OCI-LY1 (cell line): Measurements from ENCODE around the gene MARCHF10.

Experiments used
- H2AFZ ChIP-seq: fragments of 200-600 bp; sonication (generic), shearing (Covaris generic); 2 replicates; pipeline ENCODE4 v1.6.0; 2014; ENCODE audit warnings: antibody characterized with exemption, mild to moderate bottlenecking, low read length
- H3F3A ChIP-seq: fragments of 200-600 bp; sonication (generic), shearing (Covaris generic); 2 replicates; pipeline ENCODE4 v1.6.0; 2014; ENCODE audit warnings: mild to moderate bottlenecking, antibody characterized with exemption, low read length, moderate library complexity; ENCODE audit not compliant: insufficient read depth
- H3K27ac ChIP-seq: fragments of 200-600 bp; sonication (generic); 2 replicates; pipeline ENCODE4 v1.5.1; 2014; ENCODE audit warnings: low read length, mixed run types, mild to moderate bottlenecking, low read depth; ENCODE audit not compliant: poor library complexity, severe bottlenecking
- H3K27me3 ChIP-seq: fragments of 200-600 bp; sonication (generic); 2 replicates; pipeline ENCODE4 v1.6.0; 2014; ENCODE audit warnings: antibody characterized with exemption, mild to moderate bottlenecking, low read length, moderate library complexity; ENCODE audit not compliant: insufficient read depth
- H3K36me3 ChIP-seq: fragments of 200-600 bp; sonication (generic); 2 replicates; pipeline ENCODE4 v1.6.1; 2014; ENCODE audit warnings: mild to moderate bottlenecking, antibody characterized with exemption, low read length, moderate library complexity, mixed read lengths; ENCODE audit not compliant: insufficient read depth
- H3K4me1 ChIP-seq: fragments of 200-600 bp; sonication (generic); 2 replicates; pipeline ENCODE4 v1.5.1; 2014; ENCODE audit warnings: mild to moderate bottlenecking, low read length, moderate library complexity; ENCODE audit not compliant: insufficient read depth, severe bottlenecking
- H3K4me2 ChIP-seq: fragments of 200-600 bp; sonication (generic), shearing (Covaris generic); 2 replicates; pipeline ENCODE4 v1.6.1; 2014; ENCODE audit warnings: low read length
- H3K4me3 ChIP-seq: fragments of 200-600 bp; sonication (generic); 2 replicates; pipeline ENCODE4 v1.5.1; 2014; ENCODE audit warnings: low read length, low read depth, mild to moderate bottlenecking, mixed read lengths; ENCODE audit not compliant: poor library complexity, severe bottlenecking
- H3K79me2 ChIP-seq: fragments of 200-600 bp; shearing (Covaris generic); 2 replicates; pipeline ENCODE4 v1.6.1; 2016; ENCODE audit warnings: mixed run types, low read length, mixed read lengths; ENCODE audit not compliant: insufficient read depth
- H3K9ac ChIP-seq: fragments of 200-600 bp; sonication (generic), shearing (Covaris generic); 2 replicates; pipeline ENCODE4 v1.6.1; 2014; ENCODE audit warnings: mild to moderate bottlenecking, low read length, mixed read lengths
- H3K9me2 ChIP-seq: fragments of 200-600 bp; sonication (generic), shearing (Covaris generic); 2 replicates; pipeline ENCODE4 v1.6.1; 2014; ENCODE audit warnings: low read depth, mild to moderate bottlenecking, low read length, mixed read lengths
- H3K9me3 ChIP-seq: fragments of 200-600 bp; shearing (Covaris generic); 2 replicates; pipeline ENCODE4 v1.6.1; 2014; ENCODE audit warnings: low read length, mixed read lengths
- H4K20me1 ChIP-seq: fragments of 200-600 bp; sonication (generic), shearing (Covaris generic); 2 replicates; pipeline ENCODE4 v1.6.0; 2016; ENCODE audit warnings: mild to moderate bottlenecking, low read length; ENCODE audit not compliant: insufficient read depth
- EZH2 ChIP-seq: fragments of 200-600 bp; sonication (generic), shearing (Covaris generic); IDR thresholded peaks from 2 replicates; pipeline ENCODE4 v1.8.0; 2017; ENCODE audit warnings: borderline replicate concordance, mixed run types, mild to moderate bottlenecking, antibody characterized with exemption, low read length, moderate library complexity, mixed read lengths
- TF ChIP-seq, protein P1 (sequence below): fragments of 200-600 bp; sonication (generic), shearing (Covaris generic); IDR thresholded peaks from 2 replicates; pipeline ENCODE4 v1.5.1; 2017; ENCODE audit warnings: mild to moderate bottlenecking, antibody characterized with exemption, low read length, moderate library complexity, mixed read lengths

The MARCHF10 gene

GRCh38 chr17:62690168-62690897, 117.8 kb downstream of the MARCHF10 start:
- H3K36me3 ChIP-seq: no peaks in the 10 kb centered on the region
- no peak overlapping the region for H2AFZ ChIP-seq
- no peak for TF ChIP-seq EZH2
- TF ChIP-seq, protein P1, sequence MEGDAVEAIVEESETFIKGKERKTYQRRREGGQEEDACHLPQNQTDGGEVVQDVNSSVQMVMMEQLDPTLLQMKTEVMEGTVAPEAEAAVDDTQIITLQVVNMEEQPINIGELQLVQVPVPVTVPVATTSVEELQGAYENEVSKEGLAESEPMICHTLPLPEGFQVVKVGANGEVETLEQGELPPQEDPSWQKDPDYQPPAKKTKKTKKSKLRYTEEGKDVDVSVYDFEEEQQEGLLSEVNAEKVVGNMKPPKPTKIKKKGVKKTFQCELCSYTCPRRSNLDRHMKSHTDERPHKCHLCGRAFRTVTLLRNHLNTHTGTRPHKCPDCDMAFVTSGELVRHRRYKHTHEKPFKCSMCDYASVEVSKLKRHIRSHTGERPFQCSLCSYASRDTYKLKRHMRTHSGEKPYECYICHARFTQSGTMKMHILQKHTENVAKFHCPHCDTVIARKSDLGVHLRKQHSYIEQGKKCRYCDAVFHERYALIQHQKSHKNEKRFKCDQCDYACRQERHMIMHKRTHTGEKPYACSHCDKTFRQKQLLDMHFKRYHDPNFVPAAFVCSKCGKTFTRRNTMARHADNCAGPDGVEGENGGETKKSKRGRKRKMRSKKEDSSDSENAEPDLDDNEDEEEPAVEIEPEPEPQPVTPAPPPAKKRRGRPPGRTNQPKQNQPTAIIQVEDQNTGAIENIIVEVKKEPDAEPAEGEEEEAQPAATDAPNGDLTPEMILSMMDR: no peak
- H3K27ac ChIP-seq: no peak overlapping the region
- no peaks in the 10 kb centered on the region for H3F3A ChIP-seq
- no peaks in the 10 kb centered on the region for H4K20me1 ChIP-seq
- H3K9me2 ChIP-seq: no peaks in the 10 kb centered on the region
- no peak overlapping the region for H3K4me2 ChIP-seq
- no peaks in the 10 kb centered on the region for H3K79me2 ChIP-seq
- H3K27me3 ChIP-seq: no peaks in the 10 kb centered on the region
- no peaks in the 10 kb centered on the region for H3K4me1 ChIP-seq
- H3K9me3 ChIP-seq: no peaks in the 10 kb centered on the region
- H3K9ac ChIP-seq: no peak overlapping the region
- no peak overlapping the region for H3K4me3 ChIP-seq

DNA sequence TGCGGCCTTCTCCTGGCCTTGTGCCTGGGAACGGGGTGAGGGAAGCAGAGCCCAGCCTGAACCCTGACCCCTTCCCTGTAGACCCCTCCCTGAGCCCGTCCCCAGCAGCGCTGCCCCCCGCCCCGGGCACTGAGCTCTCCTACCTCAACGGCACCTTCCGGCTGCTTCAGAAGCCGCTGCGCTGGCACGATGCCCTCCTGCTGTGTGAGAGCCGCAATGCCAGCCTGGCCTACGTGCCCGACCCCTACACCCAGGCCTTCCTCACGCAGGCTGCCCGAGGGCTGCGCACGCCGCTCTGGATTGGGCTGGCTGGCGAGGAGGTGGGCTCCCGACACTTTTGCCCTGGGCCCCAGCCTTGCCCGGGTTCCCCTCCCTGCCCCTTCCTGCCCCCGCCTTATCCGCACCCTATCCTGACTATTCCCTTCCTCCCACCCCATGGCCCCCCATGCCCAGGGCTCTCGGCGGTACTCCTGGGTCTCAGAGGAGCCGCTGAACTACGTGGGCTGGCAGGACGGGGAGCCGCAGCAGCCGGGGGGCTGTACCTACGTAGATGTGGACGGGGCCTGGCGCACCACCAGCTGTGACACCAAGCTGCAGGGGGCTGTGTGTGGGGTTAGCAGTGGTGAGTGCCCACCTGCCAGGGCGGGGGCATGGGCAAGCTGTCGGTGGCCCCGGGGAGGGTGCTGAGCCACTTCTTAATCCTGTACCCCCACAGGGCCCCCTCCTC, 118.5 kb downstream of the MARCHF10 start:
- no peak overlapping the region for H3K27ac ChIP-seq
- H3K4me3 ChIP-seq: no peak overlapping the region
- no peaks in the 10 kb centered on the region for H3K9me2 ChIP-seq
- no peak overlapping the region for H3K4me2 ChIP-seq
- H2AFZ ChIP-seq: no peak overlapping the region
- H3F3A ChIP-seq: no peaks in the 10 kb centered on the region
- no peaks in the 10 kb centered on the region for H3K9me3 ChIP-seq
- H3K9ac ChIP-seq: no peak overlapping the region
- no peaks in the 10 kb centered on the region for H3K4me1 ChIP-seq
- TF ChIP-seq EZH2: no peak
- TF ChIP-seq, protein P1: no peak
- no peaks in the 10 kb centered on the region for H3K79me2 ChIP-seq
- H4K20me1 ChIP-seq: no peaks in the 10 kb centered on the region
- no peaks in the 10 kb centered on the region for H3K36me3 ChIP-seq
- H3K27me3 ChIP-seq: no peaks in the 10 kb centered on the region

DNA sequence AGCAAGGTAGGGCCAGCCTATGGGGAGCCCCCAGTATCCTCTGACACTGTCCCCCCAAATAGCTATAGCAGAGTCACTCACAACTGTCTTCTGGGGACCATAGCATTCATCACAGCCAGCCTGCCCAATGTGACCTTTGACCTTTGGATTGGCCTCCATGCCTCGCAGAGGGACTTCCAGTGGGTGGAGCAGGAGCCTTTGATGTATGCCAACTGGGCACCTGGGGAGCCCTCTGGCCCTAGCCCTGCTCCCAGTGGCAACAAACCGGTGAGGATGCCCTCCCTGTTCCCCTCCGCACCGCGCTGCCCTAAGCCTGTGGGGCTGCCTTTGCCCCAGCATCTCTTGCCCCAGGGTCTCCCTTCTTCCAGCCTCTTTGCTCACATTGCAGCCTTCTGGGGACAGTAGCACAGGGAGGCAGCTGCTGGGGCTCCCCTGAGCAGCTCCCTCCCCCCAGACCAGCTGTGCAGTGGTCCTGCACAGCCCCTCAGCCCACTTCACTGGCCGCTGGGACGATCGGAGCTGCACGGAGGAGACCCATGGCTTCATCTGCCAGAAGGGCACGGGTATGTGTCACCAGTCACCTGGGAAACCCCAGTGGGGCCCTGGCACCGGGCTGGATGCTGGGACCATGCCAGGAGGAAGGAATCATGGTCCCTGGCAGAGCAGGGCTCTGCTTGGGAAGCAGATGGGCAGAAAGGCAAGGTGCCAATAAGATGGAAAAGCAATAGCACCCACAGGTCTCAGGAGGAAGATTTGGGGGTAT, 119.5 kb downstream of the MARCHF10 start:
- Histone ChIP-seq H3K4me1 (no peaks in the 10 kb centered on the region), H3K9me2 (no peaks in the 10 kb centered on the region), H3K27me3 (no peaks in the 10 kb centered on the region), H3F3A (no peaks in the 10 kb centered on the region), H3K27ac (no peak overlapping the region), H3K4me2 (no peak overlapping the region), H3K36me3 (no peaks in the 10 kb centered on the region), H3K9me3 (no peaks in the 10 kb centered on the region), H2AFZ (no peak overlapping the region), H3K4me3 (no peak overlapping the region), H3K9ac (no peak overlapping the region), H3K79me2 (no peaks in the 10 kb centered on the region), H4K20me1 (no peaks in the 10 kb centered on the region)
- TF ChIP-seq, protein P1: no peak
- TF ChIP-seq EZH2: no peak
